ENCODE data around the gene MYRIP.
"Not testable (repeated sequence)": the region's sequence is repeated elsewhere in the genome, so short reads cannot be mapped to it uniquely, and the experiment has no call there.

MYRIP gene

GRCh38 chr3:40247714-40248454 lies 438.5 kb downstream of the MYRIP start:
- DNase-seq, result no peak

GRCh38 chr3:40248591-40248990 lies 439.2 kb downstream of the MYRIP start:
- DNase-seq, result no peak

GRCh38 chr3:40249168-40249567 lies 439.8 kb downstream of the MYRIP start:
- DNase-seq, result no peak

- no peak for DNase-seq
Observed at GRCh38 chr3:40254491-40254890, 445.1 kb downstream of the MYRIP start.

- no peak for DNase-seq
Observed at GRCh38 chr3:40254891-40255290, 445.5 kb downstream of the MYRIP start.

- DNase-seq, result no peak
Observed at GRCh38 chr3:40255532-40255931, 446.1 kb downstream of the MYRIP start.

- DNase-seq, result no peak
Observed at GRCh38 chr3:40258064-40258463, 448.7 kb downstream of the MYRIP start.

GRCh38 chr3:40258555-40258954 lies 449.1 kb downstream of the MYRIP start:
- DNase-seq, result no peak

- DNase-seq, result no peak
Observed at GRCh38 chr3:40262331-40262730, 452.9 kb downstream of the MYRIP start.

GRCh38 chr3:40264451-40264850 lies 455.0 kb downstream of the MYRIP start:
- DNase-seq, result no peak

- DNase-seq, result no peak
Observed at GRCh38 chr3:40265181-40265580, 455.8 kb downstream of the MYRIP start.

GRCh38 chr3:40267937-40268724 lies 458.7 kb downstream of the MYRIP start:
- DNase-seq, result no peak

- DNase-seq, result no peak
Observed at GRCh38 chr3:40268802-40269524, 459.6 kb downstream of the MYRIP start.

- no peak for DNase-seq
Observed at GRCh38 chr3:40278791-40279190, 469.4 kb downstream of the MYRIP start.

GRCh38 chr3:40281995-40282394 lies 472.6 kb downstream of the MYRIP start:
- no peak for DNase-seq

GRCh38 chr3:40283057-40283456 lies 473.6 kb downstream of the MYRIP start:
- not testable (repeated sequence) for DNase-seq

GRCh38 chr3:40287248-40287647 lies 477.8 kb downstream of the MYRIP start:
- DNase-seq, result no peak

- DNase-seq, result no peak
Observed at GRCh38 chr3:40290396-40290795, 481.0 kb downstream of the MYRIP start.

GRCh38 chr3:40291471-40291870 lies 482.1 kb downstream of the MYRIP start:
- DNase-seq, result no peak

GRCh38 chr3:40292637-40293349 lies 483.4 kb downstream of the MYRIP start:
- no peak for DNase-seq

- DNase-seq, result no peak
Observed at GRCh38 chr3:40294434-40294833, 485.0 kb downstream of the MYRIP start.

GRCh38 chr3:40298075-40298474 lies 488.7 kb downstream of the MYRIP start:
- DNase-seq, result no peak

- DNase-seq, result no peak
Observed at GRCh38 chr3:40299130-40299720, 489.8 kb downstream of the MYRIP start.
